Transverse colon (tissue), 4 donors: ENCODE measurements around the gene CFAP54. TPM values are rescaled to one million over a fixed set of nuclear protein-coding genes. Genes with fewer than 3 reads are reported as not detected.

Experiments
- DNase-seq: peaks from one replicate; pipeline ENCODE4 v3.0.0-alpha.2; 2019
- H3K27ac ChIP-seq, 4 donors: fragments of 200-600 bp; sonication (generic); 2 replicates each; pipeline ENCODE4 v1.5.1; 2016 to 2018; ENCODE audit warnings: inconsistent platforms in 4 of 4
- H3K27me3 ChIP-seq: fragments of 200-600 bp; sonication (generic); 2 replicates; pipeline ENCODE4 v1.5.1; 2017; ENCODE audit warnings: inconsistent platforms
- H3K36me3 ChIP-seq, 4 donors: fragments of 200-600 bp; sonication (generic); 2 replicates each; pipeline ENCODE4 v1.5.1; 2017 to 2019; ENCODE audit warnings: inconsistent platforms in 4 of 4
- H3K4me1 ChIP-seq, 4 donors: fragments of 200-600 bp; sonication (generic); 2 replicates each; pipeline ENCODE4 v1.5.1; 2017 to 2020; ENCODE audit warnings: inconsistent platforms in 4 of 4
- H3K4me3 ChIP-seq, 4 donors: fragments of 200-600 bp; sonication (generic); 1 replicate in 1 of 4; 2 replicates in 3 of 4; pipeline versions ENCODE4 v1.5.1 to v1.6.1; 2017 to 2019; ENCODE audit warnings: inconsistent platforms in 4 of 4
- H3K9me3 ChIP-seq, 2 donors: fragments of 200-600 bp; sonication (generic); 2 replicates each; pipeline ENCODE4 v1.5.1; 2017 to 2019; ENCODE audit warnings: inconsistent platforms in 2 of 2
- EP300 ChIP-seq: sonication (generic); formaldehyde crosslinking; IDR thresholded peaks from one replicate; pipeline ENCODE4 v1.6.1; 2017; ENCODE audit warnings: antibody characterized with exemption, low read depth
- POLR2A ChIP-seq: fragments of 450-650 bp; IDR thresholded peaks from one replicate; pipeline ENCODE4 v1.6.1; 2016; ENCODE audit warnings: antibody characterized with exemption, mild to moderate bottlenecking, moderate library complexity
- POLR2AphosphoS5 ChIP-seq, 3 donors: sonication (generic); formaldehyde crosslinking; IDR thresholded peaks; one replicate each; pipeline ENCODE4 v1.6.1; 2016; ENCODE audit warnings: antibody characterized with exemption in 3 of 3
- WGBS, 2 donors: methylation state at CpG; one replicate each; pipeline ENCODE4 v1.1.5; 2018; ENCODE audit warnings: low coverage in 1 of 2; 5-methylcytosine and 5-hydroxymethylcytosine counted together
- in situ Hi-C, 4 donors: fragments of 200-750 bp; cut with MboI; loops; one replicate each; pipeline versions ENCODE4 v1.15.0 to v1.15.1; 2017; ENCODE audit warnings: low sequenced_read_pairs in 3 of 4, low pct_ligation_motif_present in 1 of 4, low pct_unique_long_range_greater_than_20kb in 1 of 4
- intact Hi-C: fragments of 100-400 bp; cut with DNase I; formaldehyde crosslinking; loops from one replicate; pipeline ENCODE4 v1.15.1; 2023; ENCODE audit warnings: low total_unique reads
- total RNA-seq, 4 donors: library from RNA; depleted of rRNA; stranded (reverse); fragments of >200 nt; gene quantifications; one replicate each; pipeline ENCODE4 v1.1.0, GENCODE V29; 2016
- TF ChIP-seq, protein P1 (sequence below), 5 experiments: fragments of 200-600 bp in 3 of 5; fragments of 450-650 bp in 2 of 5; sonication (generic) in 3 of 5; IDR thresholded peaks; 1 replicate in 2 of 5; 2 replicates in 3 of 5; pipeline ENCODE4 v1.5.1; 2016 to 2017; ENCODE audit warnings: antibody characterized with exemption in 5 of 5, inconsistent platforms in 3 of 5, mild to moderate bottlenecking in 2 of 5, moderate library complexity in 1 of 5

The CFAP54 gene
- total RNA-seq, 4 donors from 2014 or later: 0.14 to 22.3 (median 2.1) TPM; not detected in 1

- no peak for TF ChIP-seq EP300
These were observed 17.0 kb upstream of the CFAP54 start for GRCh38 chr12:96472384-96472783.

DNA sequence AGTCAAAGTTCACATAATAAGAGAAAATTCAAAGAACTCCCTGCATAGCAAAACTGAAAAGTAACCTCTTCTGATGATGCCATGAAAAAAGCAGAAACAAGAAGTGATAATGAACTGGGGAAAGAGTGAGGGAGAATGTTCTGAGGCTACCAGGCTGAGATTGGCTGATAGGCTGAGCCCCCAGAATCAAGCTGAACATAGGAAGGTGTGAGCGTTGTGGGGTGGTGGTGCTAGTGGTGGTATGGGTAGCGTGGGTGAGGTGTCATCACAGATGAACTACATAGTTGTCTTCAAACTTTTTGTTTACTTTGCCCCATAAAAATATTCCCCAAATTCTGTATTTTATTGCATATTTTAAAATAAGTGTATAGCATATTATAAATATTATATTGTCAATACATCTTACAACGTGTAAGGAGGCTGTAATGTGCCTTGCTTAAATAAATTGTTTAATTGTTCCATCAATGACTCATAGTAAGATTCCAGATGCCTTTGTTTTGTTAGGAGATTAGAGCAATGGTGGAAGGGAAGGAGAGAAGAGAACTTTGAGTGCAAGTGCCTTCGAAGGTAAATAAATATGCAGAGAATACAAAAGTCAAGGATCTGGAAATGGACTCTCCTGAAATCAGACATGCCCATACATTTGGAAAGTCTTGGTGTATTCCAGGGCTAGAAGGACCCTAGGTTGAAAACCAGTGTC lies 15.8 kb upstream of the CFAP54 start:
- no peaks in the 10 kb centered on the region for H3K36me3 ChIP-seq
- H3K9me3 ChIP-seq: no peaks in the 10 kb centered on the region
- no peak overlapping the region for H3K4me3 ChIP-seq
- in situ Hi-C loops: no loop called here
- DNase-seq: no peak
- no peak overlapping the region for H3K27ac ChIP-seq
- TF ChIP-seq, protein P1, sequence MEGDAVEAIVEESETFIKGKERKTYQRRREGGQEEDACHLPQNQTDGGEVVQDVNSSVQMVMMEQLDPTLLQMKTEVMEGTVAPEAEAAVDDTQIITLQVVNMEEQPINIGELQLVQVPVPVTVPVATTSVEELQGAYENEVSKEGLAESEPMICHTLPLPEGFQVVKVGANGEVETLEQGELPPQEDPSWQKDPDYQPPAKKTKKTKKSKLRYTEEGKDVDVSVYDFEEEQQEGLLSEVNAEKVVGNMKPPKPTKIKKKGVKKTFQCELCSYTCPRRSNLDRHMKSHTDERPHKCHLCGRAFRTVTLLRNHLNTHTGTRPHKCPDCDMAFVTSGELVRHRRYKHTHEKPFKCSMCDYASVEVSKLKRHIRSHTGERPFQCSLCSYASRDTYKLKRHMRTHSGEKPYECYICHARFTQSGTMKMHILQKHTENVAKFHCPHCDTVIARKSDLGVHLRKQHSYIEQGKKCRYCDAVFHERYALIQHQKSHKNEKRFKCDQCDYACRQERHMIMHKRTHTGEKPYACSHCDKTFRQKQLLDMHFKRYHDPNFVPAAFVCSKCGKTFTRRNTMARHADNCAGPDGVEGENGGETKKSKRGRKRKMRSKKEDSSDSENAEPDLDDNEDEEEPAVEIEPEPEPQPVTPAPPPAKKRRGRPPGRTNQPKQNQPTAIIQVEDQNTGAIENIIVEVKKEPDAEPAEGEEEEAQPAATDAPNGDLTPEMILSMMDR (IDR thresholded peaks at IDR 0.05): no peak
- no peak for TF ChIP-seq EP300
- TF ChIP-seq POLR2A: no peak
- no peak for TF ChIP-seq POLR2AphosphoS5 (IDR thresholded peaks at IDR 0.05)
- intact Hi-C loops: no loop called here
- H3K27me3 ChIP-seq: no peaks in the 10 kb centered on the region
- 74% methylated on average over 3 to 4 of the region's 4 CpGs for WGBS, 2 donors
- H3K4me1 ChIP-seq: no peaks in the 10 kb centered on the region

More at GRCh38 chr12:96472384-96472783, 17.0 kb upstream of the CFAP54 start:
- intact Hi-C loops (no loop called here), in situ Hi-C loops (no loop called here)
- Histone ChIP-seq H3K4me1 (no peaks in the 10 kb centered on the region), H3K4me3 (no peak overlapping the region), H3K9me3 (no peaks in the 10 kb centered on the region), H3K27me3 (no peaks in the 10 kb centered on the region), H3K36me3 (no peaks in the 10 kb centered on the region), H3K27ac (no peak overlapping the region)
- DNase-seq: no peak
- WGBS, 2 donors: 66 to 68% methylated on average over 2 to 5 of the region's 5 CpGs

DNA sequence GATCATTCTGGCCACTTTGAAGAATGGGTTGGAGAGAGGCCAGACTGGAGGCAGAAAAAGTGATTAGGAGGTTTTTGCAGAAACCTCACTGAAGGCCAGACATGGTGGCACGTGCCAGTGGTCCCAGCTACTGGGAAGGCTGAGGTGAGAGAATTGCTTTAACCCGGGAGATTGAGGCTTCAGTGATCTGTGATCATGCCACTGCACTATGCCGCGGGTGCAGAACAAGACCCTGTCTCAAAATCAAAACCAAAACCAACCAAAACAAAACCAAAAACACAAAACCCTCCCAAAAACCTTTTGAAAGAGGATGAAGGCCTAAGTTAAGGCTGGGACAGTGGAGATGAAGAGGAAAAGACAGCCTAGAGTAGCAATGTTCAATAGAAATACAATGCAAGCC lies 15.2 kb upstream of the CFAP54 start:
- no peaks in the 10 kb centered on the region for H3K27me3 ChIP-seq
- H3K4me3 ChIP-seq: no peak overlapping the region
- no peak overlapping the region for H3K27ac ChIP-seq
- TF ChIP-seq POLR2A (no peak), EP300 (no peak), POLR2AphosphoS5 (IDR thresholded peaks at IDR 0.05) (no peak)
- TF ChIP-seq, protein P1 (IDR thresholded peaks at IDR 0.05): no peak
- 83% methylated on average over 4 of the region's 4 CpGs; no CpG with 5 or more reads in 1 of the 2 donors for WGBS, 2 donors
- in situ Hi-C loops (no loop called here), intact Hi-C loops (no loop called here)
- no peaks in the 10 kb centered on the region for H3K9me3 ChIP-seq
- H3K36me3 ChIP-seq: no peaks in the 10 kb centered on the region
- no peak for DNase-seq
- no peaks in the 10 kb centered on the region for H3K4me1 ChIP-seq

DNA sequence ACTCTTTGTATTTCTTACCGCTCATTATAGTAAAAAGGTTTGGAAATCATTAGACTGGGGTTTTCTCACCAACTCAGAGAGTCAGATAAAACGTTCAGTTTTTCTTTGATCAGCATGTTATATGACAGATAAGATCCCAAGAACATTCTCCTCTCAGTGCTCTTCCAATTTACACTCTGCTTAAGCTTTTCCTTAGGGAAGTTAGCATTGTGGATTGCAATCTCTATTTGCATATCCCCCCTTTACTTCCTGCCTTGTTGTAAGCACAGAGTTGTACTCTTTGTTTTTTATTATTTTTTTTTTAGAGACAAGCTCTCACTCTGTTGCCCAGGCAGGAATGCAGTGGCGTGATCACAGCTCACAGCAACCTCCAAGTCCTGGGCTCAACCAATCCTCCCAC lies 11.4 kb upstream of the CFAP54 start:
- in situ Hi-C loops (no loop called here), intact Hi-C loops (no loop called here)
- H3K36me3 ChIP-seq: no peaks in the 10 kb centered on the region
- no peak overlapping the region for H3K4me3 ChIP-seq
- no peaks in the 10 kb centered on the region for H3K27me3 ChIP-seq
- H3K4me1 ChIP-seq: no peaks in the 10 kb centered on the region
- DNase-seq: no peak
- TF ChIP-seq, protein P1 (IDR thresholded peaks at IDR 0.05): no peak
- TF ChIP-seq EP300 (no peak), POLR2A (no peak), POLR2AphosphoS5 (IDR thresholded peaks at IDR 0.05) (no peak)
- H3K27ac ChIP-seq: no peak overlapping the region
- 64 to 67% methylated on average over 3 of the region's 3 CpGs for WGBS, 2 donors
- no peaks in the 10 kb centered on the region for H3K9me3 ChIP-seq

- Histone ChIP-seq H3K27ac (no peak overlapping the region), H3K4me1 (no peaks in the 10 kb centered on the region), H3K4me3 (no peak overlapping the region), H3K9me3 (no peaks in the 10 kb centered on the region), H3K36me3 (no peaks in the 10 kb centered on the region), H3K27me3 (no peaks in the 10 kb centered on the region)
- TF ChIP-seq, protein P1 (IDR thresholded peaks at IDR 0.05): no peak
- TF ChIP-seq EP300: no peak
- intact Hi-C loops (no loop called here), in situ Hi-C loops (no loop called here)
- DNase-seq: no peak
- WGBS, 2 donors: 94 to 100% methylated on average over 5 of the region's 5 CpGs
These were observed 7.3 kb upstream of the CFAP54 start for GRCh38 chr12:96482086-96482485.
